ENCODE data around the gene PRSS36.
"Not testable (repeated sequence)": the region's sequence is repeated elsewhere in the genome, so short reads cannot be mapped to it uniquely, and the experiment has no call there.

- TF ChIP-seq, protein P1, sequence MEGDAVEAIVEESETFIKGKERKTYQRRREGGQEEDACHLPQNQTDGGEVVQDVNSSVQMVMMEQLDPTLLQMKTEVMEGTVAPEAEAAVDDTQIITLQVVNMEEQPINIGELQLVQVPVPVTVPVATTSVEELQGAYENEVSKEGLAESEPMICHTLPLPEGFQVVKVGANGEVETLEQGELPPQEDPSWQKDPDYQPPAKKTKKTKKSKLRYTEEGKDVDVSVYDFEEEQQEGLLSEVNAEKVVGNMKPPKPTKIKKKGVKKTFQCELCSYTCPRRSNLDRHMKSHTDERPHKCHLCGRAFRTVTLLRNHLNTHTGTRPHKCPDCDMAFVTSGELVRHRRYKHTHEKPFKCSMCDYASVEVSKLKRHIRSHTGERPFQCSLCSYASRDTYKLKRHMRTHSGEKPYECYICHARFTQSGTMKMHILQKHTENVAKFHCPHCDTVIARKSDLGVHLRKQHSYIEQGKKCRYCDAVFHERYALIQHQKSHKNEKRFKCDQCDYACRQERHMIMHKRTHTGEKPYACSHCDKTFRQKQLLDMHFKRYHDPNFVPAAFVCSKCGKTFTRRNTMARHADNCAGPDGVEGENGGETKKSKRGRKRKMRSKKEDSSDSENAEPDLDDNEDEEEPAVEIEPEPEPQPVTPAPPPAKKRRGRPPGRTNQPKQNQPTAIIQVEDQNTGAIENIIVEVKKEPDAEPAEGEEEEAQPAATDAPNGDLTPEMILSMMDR (IDR thresholded peaks at IDR 0.05; ENCODE audit: insufficient read depth, low read length, poor library complexity, severe bottlenecking) = not testable (repeated sequence)
- not testable (repeated sequence) for TF ChIP-seq EZH2phosphoT487 (conservative IDR thresholded peaks at IDR 0.05; ENCODE audit: low read length)
Observed at GRCh38 chr16:31170048-31170447, 20.2 kb upstream of the PRSS36 start.
